Vagina (tissue), 2 donors: Measurements from ENCODE around the gene MTMR6. TPM values are rescaled to one million over a fixed set of nuclear protein-coding genes. Genes with fewer than 3 reads are reported as not detected.

Experiments
- DNase-seq, 2 donors: peaks; one replicate each; pipeline ENCODE4 v3.0.0-alpha.2; 2017; ENCODE audit errors: extremely low spot score in 2 of 2
- H3K27ac ChIP-seq: fragments of 200-600 bp; sonication (generic); one replicate; pipeline ENCODE4 v1.5.1; 2019
- H3K27me3 ChIP-seq: fragments of 200-600 bp; sonication (generic); one replicate; pipeline ENCODE4 v1.5.1; 2019
- H3K36me3 ChIP-seq, 2 donors: fragments of 200-600 bp; sonication (generic); one replicate each; pipeline ENCODE4 v1.5.1; 2017 to 2019
- H3K4me1 ChIP-seq: fragments of 200-600 bp; sonication (generic); one replicate; pipeline ENCODE4 v1.5.1; 2019
- H3K4me3 ChIP-seq, 2 donors: fragments of 200-600 bp; sonication (generic); 1 replicate in 1 of 2; 2 replicates in 1 of 2; pipeline ENCODE4 v1.5.1; 2016 to 2019
- H3K9me3 ChIP-seq: fragments of 200-600 bp; sonication (generic); one replicate; pipeline ENCODE4 v1.5.1; 2019
- CTCF ChIP-seq, 3 experiments: fragments of 450-650 bp in 2 of 3; fragments of 200-600 bp in 1 of 3; sonication (generic) in 1 of 3; IDR thresholded peaks; one replicate each; pipeline ENCODE4 v1.5.1; 2017 to 2019; ENCODE audit warnings: antibody characterized with exemption in 3 of 3, mild to moderate bottlenecking in 2 of 3, moderate library complexity in 2 of 3
- POLR2A ChIP-seq, 2 donors: fragments of 450-650 bp; IDR thresholded peaks; one replicate each; pipeline ENCODE4 v1.6.1; 2017; ENCODE audit warnings: antibody characterized with exemption in 2 of 2, mild to moderate bottlenecking in 2 of 2, moderate library complexity in 2 of 2
- POLR2AphosphoS5 ChIP-seq, 2 donors: sonication (generic); formaldehyde crosslinking; IDR thresholded peaks; one replicate each; pipeline ENCODE4 v1.9.0; 2017; ENCODE audit warnings: antibody characterized with exemption in 2 of 2, mild to moderate bottlenecking in 2 of 2, low read depth in 1 of 2; ENCODE audit not compliant: insufficient read depth in 1 of 2
- intact Hi-C: fragments of 100-400 bp; cut with DNase I; formaldehyde crosslinking; loops from one replicate; pipeline ENCODE4 v1.15.1; 2023
- total RNA-seq: library from RNA; depleted of rRNA; stranded (reverse); fragments of >200 nt; gene quantifications from one replicate; pipeline ENCODE4 v1.2.3, GENCODE V29; 2016

The MTMR6 gene
- total RNA-seq, 1 donor from 2014 or later = 14.0 TPM

- H3K36me3 ChIP-seq = peaks cover 0 to 79% of the 10 kb centered on the region in 2 donors
These were observed 25.0 kb downstream of the MTMR6 start for GRCh38 chr13:25262261-25262660.

GRCh38 chr13:25253702-25254101 is 33.6 kb downstream of the MTMR6 start:
- no peaks in the 10 kb centered on the region for H3K9me3 ChIP-seq
- H3K27ac ChIP-seq = no peak overlapping the region
- H3K36me3 ChIP-seq = peaks cover 0 to 36% of the 10 kb centered on the region in 2 donors
- no peak for DNase-seq
- TF ChIP-seq POLR2AphosphoS5 (IDR thresholded peaks at IDR 0.05; ENCODE audit: insufficient read depth in 1 of 2, low read depth in 1 of 2) (no peak), CTCF (IDR thresholded peaks at IDR 0.05) (no peak), POLR2A (IDR thresholded peaks at IDR 0.05) (no peak)
- no peaks in the 10 kb centered on the region for H3K4me1 ChIP-seq
- H3K4me3 ChIP-seq = no peak overlapping the region
- intact Hi-C loops = no loop called here
- H3K27me3 ChIP-seq = no peaks in the 10 kb centered on the region

More at GRCh38 chr13:25262261-25262660, 25.0 kb downstream of the MTMR6 start:
- Histone ChIP-seq H3K4me1 (no peaks in the 10 kb centered on the region), H3K27me3 (no peaks in the 10 kb centered on the region), H3K4me3 (no peak overlapping the region), H3K9me3 (no peaks in the 10 kb centered on the region), H3K27ac (no peak overlapping the region)
- intact Hi-C loops = no loop called here
- no peak for DNase-seq
- TF ChIP-seq POLR2AphosphoS5 (IDR thresholded peaks at IDR 0.05; ENCODE audit: insufficient read depth in 1 of 2, low read depth in 1 of 2) (no peak), CTCF (IDR thresholded peaks at IDR 0.05) (no peak), POLR2A (IDR thresholded peaks at IDR 0.05) (no peak)

- no peak for DNase-seq
- Histone ChIP-seq H3K36me3 (peaks cover 0 to 27% of the 10 kb centered on the region in 2 donors), H3K27ac (no peak overlapping the region), H3K4me1 (no peaks in the 10 kb centered on the region), H3K4me3 (no peak overlapping the region), H3K9me3 (no peaks in the 10 kb centered on the region), H3K27me3 (no peaks in the 10 kb centered on the region)
- no peak for TF ChIP-seq POLR2AphosphoS5 (IDR thresholded peaks at IDR 0.05; ENCODE audit: insufficient read depth in 1 of 2, low read depth in 1 of 2)
- TF ChIP-seq POLR2A (IDR thresholded peaks at IDR 0.05) = no peak
- no peak for TF ChIP-seq CTCF (IDR thresholded peaks at IDR 0.05)
- intact Hi-C loops = no loop called here
These were observed 34.5 kb downstream of the MTMR6 start for GRCh38 chr13:25252752-25253151.

GRCh38 chr13:25252225-25252624 is 35.1 kb downstream of the MTMR6 start:
- intact Hi-C loops = no loop called here

More at GRCh38 chr13:25252225-25252624, 35.1 kb downstream of the MTMR6 start:
- no peak for DNase-seq
- Histone ChIP-seq H3K27me3 (no peaks in the 10 kb centered on the region), H3K27ac (no peak overlapping the region), H3K36me3 (peaks cover 0 to 22% of the 10 kb centered on the region in 2 donors), H3K4me3 (no peak overlapping the region), H3K9me3 (no peaks in the 10 kb centered on the region), H3K4me1 (no peaks in the 10 kb centered on the region)
- no peak for TF ChIP-seq POLR2A (IDR thresholded peaks at IDR 0.05)
- TF ChIP-seq CTCF (IDR thresholded peaks at IDR 0.05) = no peak
- TF ChIP-seq POLR2AphosphoS5 (IDR thresholded peaks at IDR 0.05; ENCODE audit: insufficient read depth in 1 of 2, low read depth in 1 of 2) = no peak
